GM06990 (cell line): Measurements from ENCODE around the gene ERBB4.

Experiments
- DNase-seq: peaks from one replicate; pipeline ENCODE4 v3.0.0-alpha.2; 2011; ENCODE audit not compliant: insufficient read length; ENCODE audit errors: extremely low read depth
- H3K27me3 ChIP-seq: replicated peaks from 2 replicates; pipeline ENCODE4 v1.6.0; 2011; ENCODE audit warnings: low read length; ENCODE audit not compliant: control insufficient read depth, insufficient read depth
- H3K36me3 ChIP-seq: 2 replicates; pipeline ENCODE4 v1.5.1; 2011; ENCODE audit warnings: low read length; ENCODE audit not compliant: control insufficient read depth, insufficient read depth
- H3K4me3 ChIP-seq: replicated peaks from 2 replicates; pipeline ENCODE4 v1.5.1; 2011; ENCODE audit warnings: low read depth, mild to moderate bottlenecking, control low read depth, low read length
- CTCF ChIP-seq: IDR thresholded peaks from 2 replicates; pipeline ENCODE4 v1.5.1; 2011; ENCODE audit warnings: low read length, control low read depth, mild to moderate bottlenecking, inconsistent platforms; ENCODE audit not compliant: insufficient read depth, poor library complexity, severe bottlenecking

ERBB4 gene

GRCh38 chr2:212237350-212238095, 301.1 kb downstream of the ERBB4 start:
- no peak for DNase-seq

GRCh38 chr2:212228743-212229171, 309.8 kb downstream of the ERBB4 start:
- DNase-seq, result no peak
- no peak for TF ChIP-seq CTCF
- H3K27me3 ChIP-seq, result no peaks in the 10 kb centered on the region
- H3K36me3 ChIP-seq, result no peaks in the 10 kb centered on the region
- H3K4me3 ChIP-seq, result no peak overlapping the region

More at GRCh38 chr2:212237350-212238095, 301.1 kb downstream of the ERBB4 start:
- Histone ChIP-seq H3K4me3 (no peak overlapping the region), H3K36me3 (no peaks in the 10 kb centered on the region), H3K27me3 (no peaks in the 10 kb centered on the region)
- TF ChIP-seq CTCF, result no peak

- Histone ChIP-seq H3K4me3 (no peak overlapping the region), H3K36me3 (no peaks in the 10 kb centered on the region), H3K27me3 (no peaks in the 10 kb centered on the region)
- DNase-seq, result no peak
- TF ChIP-seq CTCF, result no peak
Observed at GRCh38 chr2:212227755-212228154, 310.8 kb downstream of the ERBB4 start.

GRCh38 chr2:212226114-212226513, 312.5 kb downstream of the ERBB4 start:
- no peak for DNase-seq
- TF ChIP-seq CTCF, result no peak
- no peak overlapping the region for H3K4me3 ChIP-seq
- H3K27me3 ChIP-seq, result no peaks in the 10 kb centered on the region
- H3K36me3 ChIP-seq, result no peaks in the 10 kb centered on the region

- Histone ChIP-seq H3K27me3 (no peaks in the 10 kb centered on the region), H3K4me3 (no peak overlapping the region), H3K36me3 (no peaks in the 10 kb centered on the region)
- no peak for DNase-seq
- no peak for TF ChIP-seq CTCF
Observed at GRCh38 chr2:212223696-212224095, 314.9 kb downstream of the ERBB4 start.

- peak; percentile 15 for DNase-seq
- Histone ChIP-seq H3K36me3 (no peaks in the 10 kb centered on the region), H3K27me3 (no peaks in the 10 kb centered on the region), H3K4me3 (no peak overlapping the region)
- TF ChIP-seq CTCF, result no peak
Observed at GRCh38 chr2:212213191-212213590, 325.4 kb downstream of the ERBB4 start.
